ENCODE results near the gene PARD3B.

PARD3B gene

DNA sequence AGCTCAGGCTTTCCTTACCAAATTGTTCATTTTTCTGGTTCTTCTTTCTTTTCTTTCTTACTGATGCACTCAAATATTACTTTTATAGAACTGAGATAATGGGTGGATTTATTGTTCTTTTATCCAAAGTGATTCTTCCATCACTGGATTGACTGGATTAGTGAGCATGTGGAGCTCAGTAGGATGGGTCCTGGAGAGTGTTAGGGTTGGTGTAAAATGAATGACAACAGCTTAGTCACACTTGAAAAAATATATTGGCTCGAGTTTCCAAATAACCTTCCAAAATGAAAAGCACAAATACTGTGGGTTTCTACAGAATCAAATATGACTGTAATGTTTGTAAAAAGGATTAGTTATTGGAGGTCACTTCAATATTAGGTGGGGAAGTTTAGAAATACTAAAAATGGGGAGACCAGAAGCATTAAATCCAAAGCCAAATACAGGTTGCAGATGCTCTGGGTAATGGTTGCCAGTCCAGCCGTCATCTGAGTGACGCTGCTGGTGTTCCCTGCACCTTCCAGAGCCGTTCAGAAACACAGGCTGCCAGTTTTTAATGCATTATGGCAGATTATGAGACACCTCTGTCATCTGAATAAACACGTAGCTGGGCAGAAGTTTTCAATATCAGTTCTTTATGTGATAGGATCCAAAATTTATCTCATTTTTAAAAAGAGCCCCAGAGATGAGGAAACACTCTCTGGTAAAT is 842.2 kb downstream of the PARD3B start:
- H2AFZ ChIP-seq (ENCODE audit: low read depth, low read length), result no peak overlapping the region
- no peak overlapping the region for H3K4me3 ChIP-seq (ENCODE audit: low read depth in 1 of 2, low read length in 2 of 2)
- H3K9ac ChIP-seq (ENCODE audit: low read depth, low read length), result no peak overlapping the region
- H3K36me3 ChIP-seq (ENCODE audit: insufficient read depth, low read length), result no peaks in the 10 kb centered on the region
- no peak overlapping the region for H3K27ac ChIP-seq (ENCODE audit: low read length)
- ATAC-seq (ENCODE audit: insufficient read depth, low read depth), result no peak
- no peak overlapping the region for H3K4me2 ChIP-seq (ENCODE audit: insufficient read depth, low read length)
- H3K79me2 ChIP-seq (ENCODE audit: insufficient read depth, low read length), result no peaks in the 10 kb centered on the region
- no peaks in the 10 kb centered on the region for H3K9me3 ChIP-seq (ENCODE audit: insufficient read depth, low read length, severe bottlenecking)
- H3K27me3 ChIP-seq (ENCODE audit: insufficient read depth, low read length, poor library complexity), result no peaks in the 10 kb centered on the region
- TF ChIP-seq, protein P1, sequence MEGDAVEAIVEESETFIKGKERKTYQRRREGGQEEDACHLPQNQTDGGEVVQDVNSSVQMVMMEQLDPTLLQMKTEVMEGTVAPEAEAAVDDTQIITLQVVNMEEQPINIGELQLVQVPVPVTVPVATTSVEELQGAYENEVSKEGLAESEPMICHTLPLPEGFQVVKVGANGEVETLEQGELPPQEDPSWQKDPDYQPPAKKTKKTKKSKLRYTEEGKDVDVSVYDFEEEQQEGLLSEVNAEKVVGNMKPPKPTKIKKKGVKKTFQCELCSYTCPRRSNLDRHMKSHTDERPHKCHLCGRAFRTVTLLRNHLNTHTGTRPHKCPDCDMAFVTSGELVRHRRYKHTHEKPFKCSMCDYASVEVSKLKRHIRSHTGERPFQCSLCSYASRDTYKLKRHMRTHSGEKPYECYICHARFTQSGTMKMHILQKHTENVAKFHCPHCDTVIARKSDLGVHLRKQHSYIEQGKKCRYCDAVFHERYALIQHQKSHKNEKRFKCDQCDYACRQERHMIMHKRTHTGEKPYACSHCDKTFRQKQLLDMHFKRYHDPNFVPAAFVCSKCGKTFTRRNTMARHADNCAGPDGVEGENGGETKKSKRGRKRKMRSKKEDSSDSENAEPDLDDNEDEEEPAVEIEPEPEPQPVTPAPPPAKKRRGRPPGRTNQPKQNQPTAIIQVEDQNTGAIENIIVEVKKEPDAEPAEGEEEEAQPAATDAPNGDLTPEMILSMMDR (IDR thresholded peaks at IDR 0.05; ENCODE audit: borderline replicate concordance, extremely low read depth, low read length, poor library complexity, severe bottlenecking), result no peak
- TF ChIP-seq EZH2 (IDR thresholded peaks at IDR 0.05; ENCODE audit: borderline replicate concordance, low read depth, low read length, severe bottlenecking), result no peak
- no peaks in the 10 kb centered on the region for H4K20me1 ChIP-seq (ENCODE audit: insufficient read depth, low read length)
- DNase-seq, result no peak
- no peaks in the 10 kb centered on the region for H3K4me1 ChIP-seq (ENCODE audit: insufficient read depth, low read length)

DNA sequence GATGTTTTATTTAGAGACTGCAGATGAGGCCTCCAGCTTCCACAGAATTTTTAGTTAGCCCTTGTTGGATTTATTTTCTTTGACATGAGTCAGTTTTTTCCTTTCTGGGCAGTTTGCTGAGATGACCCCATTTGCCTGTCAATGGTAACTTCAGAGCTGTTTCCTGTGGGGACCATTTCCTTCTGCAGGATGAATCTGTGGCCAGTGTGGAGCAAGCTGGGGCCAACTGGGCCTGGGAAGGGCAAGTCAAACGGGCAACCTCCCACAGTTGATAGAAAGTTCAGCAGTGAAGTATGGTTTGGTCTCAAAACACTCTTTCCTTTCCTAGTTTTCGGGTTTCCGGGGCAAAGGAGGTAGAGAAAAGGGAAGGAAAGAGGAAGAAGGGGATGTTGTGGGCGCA is 845.6 kb downstream of the PARD3B start:
- no peak overlapping the region for H3K9ac ChIP-seq (ENCODE audit: low read depth, low read length)
- H3K4me3 ChIP-seq (ENCODE audit: low read depth in 1 of 2, low read length in 2 of 2), result no peak overlapping the region
- no peaks in the 10 kb centered on the region for H3K36me3 ChIP-seq (ENCODE audit: insufficient read depth, low read length)
- no peak overlapping the region for H3K4me2 ChIP-seq (ENCODE audit: insufficient read depth, low read length)
- no peaks in the 10 kb centered on the region for H3K79me2 ChIP-seq (ENCODE audit: insufficient read depth, low read length)
- no peaks in the 10 kb centered on the region for H3K4me1 ChIP-seq (ENCODE audit: insufficient read depth, low read length)
- DNase-seq (no peak), ATAC-seq (ENCODE audit: insufficient read depth, low read depth) (no peak)
- no peaks in the 10 kb centered on the region for H3K9me3 ChIP-seq (ENCODE audit: insufficient read depth, low read length, severe bottlenecking)
- no peak overlapping the region for H3K27ac ChIP-seq (ENCODE audit: low read length)
- peaks cover 4% of the 10 kb centered on the region for H3K27me3 ChIP-seq (ENCODE audit: insufficient read depth, low read length, poor library complexity)
- TF ChIP-seq EZH2 (IDR thresholded peaks at IDR 0.05; ENCODE audit: borderline replicate concordance, low read depth, low read length, severe bottlenecking), result no peak
- TF ChIP-seq, protein P1 (IDR thresholded peaks at IDR 0.05; ENCODE audit: borderline replicate concordance, extremely low read depth, low read length, poor library complexity, severe bottlenecking), result no peak
- no peak overlapping the region for H2AFZ ChIP-seq (ENCODE audit: low read depth, low read length)
- H4K20me1 ChIP-seq (ENCODE audit: insufficient read depth, low read length), result no peaks in the 10 kb centered on the region

DNA sequence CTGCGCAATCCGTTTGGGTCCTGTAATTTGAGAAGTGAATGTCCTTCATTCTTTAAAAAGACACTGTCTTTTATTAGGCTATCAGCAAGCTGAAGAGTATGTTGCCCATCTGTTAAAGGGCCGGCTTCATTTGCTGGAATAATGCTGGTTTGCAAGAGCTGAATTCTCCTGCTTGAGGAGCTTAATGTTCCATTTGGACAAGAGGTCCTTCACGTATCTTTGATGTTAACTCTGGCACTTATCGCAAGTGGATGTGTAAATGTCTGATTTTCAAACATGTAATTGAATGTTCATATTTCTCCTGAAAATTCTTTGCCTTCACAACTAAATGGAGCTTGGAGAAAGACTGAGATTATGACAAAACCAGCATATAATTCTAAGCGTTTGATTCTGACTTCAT is 856.2 kb downstream of the PARD3B start:
- DNase-seq, result no peak
- TF ChIP-seq EZH2 (IDR thresholded peaks at IDR 0.05; ENCODE audit: borderline replicate concordance, low read depth, low read length, severe bottlenecking), result no peak
- TF ChIP-seq, protein P1 (IDR thresholded peaks at IDR 0.05; ENCODE audit: borderline replicate concordance, extremely low read depth, low read length, poor library complexity, severe bottlenecking), result no peak
- Histone ChIP-seq H3K4me2 (ENCODE audit: insufficient read depth, low read length) (no peak overlapping the region), H3K4me3 (ENCODE audit: low read depth in 1 of 2, low read length in 2 of 2) (no peak overlapping the region), H3K36me3 (ENCODE audit: insufficient read depth, low read length) (no peaks in the 10 kb centered on the region), H3K9me3 (ENCODE audit: insufficient read depth, low read length, severe bottlenecking) (no peaks in the 10 kb centered on the region), H4K20me1 (ENCODE audit: insufficient read depth, low read length) (no peaks in the 10 kb centered on the region), H3K27me3 (ENCODE audit: insufficient read depth, low read length, poor library complexity) (no peaks in the 10 kb centered on the region), H3K79me2 (ENCODE audit: insufficient read depth, low read length) (no peaks in the 10 kb centered on the region), H2AFZ (ENCODE audit: low read depth, low read length) (no peak overlapping the region), H3K27ac (ENCODE audit: low read length) (no peak overlapping the region), H3K4me1 (ENCODE audit: insufficient read depth, low read length) (no peaks in the 10 kb centered on the region), H3K9ac (ENCODE audit: low read depth, low read length) (no peak overlapping the region)
- ATAC-seq (ENCODE audit: insufficient read depth, low read depth), result no peak

Measured in DND-41 (cell line).